Fibroblast of the aortic adventitia (primary cell): Measurements from ENCODE around the gene EFHD2. TPM values are rescaled to one million over a fixed set of nuclear protein-coding genes. Genes with fewer than 3 reads are reported as not detected.

ENCODE experiments used
- DNase-seq: peaks from one replicate; pipeline ENCODE4 v3.0.0-alpha.2; 2010; ENCODE audit warnings: low read depth
- H3K4me3 ChIP-seq: 2 replicates; pipeline ENCODE4 v1.5.1; 2011; ENCODE audit warnings: low read depth, mild to moderate bottlenecking, control low read depth, low read length, moderate library complexity
- total RNA-seq: library from RNA; depleted of rRNA; stranded (reverse); fragments of >200 nt; gene quantifications from 2 replicates; pipeline ENCODE4 v1.2.3, GENCODE V29; 2012; ENCODE audit warnings: low replicate concordance
- TF ChIP-seq, protein P1 (sequence below): IDR thresholded peaks from 2 replicates; pipeline ENCODE4 v1.5.1; 2011; ENCODE audit warnings: mild to moderate bottlenecking, low read length, control low read depth, inconsistent platforms; ENCODE audit not compliant: insufficient read depth

EFHD2 gene
- total RNA-seq, 1 donor = 28.1 TPM

DNA sequence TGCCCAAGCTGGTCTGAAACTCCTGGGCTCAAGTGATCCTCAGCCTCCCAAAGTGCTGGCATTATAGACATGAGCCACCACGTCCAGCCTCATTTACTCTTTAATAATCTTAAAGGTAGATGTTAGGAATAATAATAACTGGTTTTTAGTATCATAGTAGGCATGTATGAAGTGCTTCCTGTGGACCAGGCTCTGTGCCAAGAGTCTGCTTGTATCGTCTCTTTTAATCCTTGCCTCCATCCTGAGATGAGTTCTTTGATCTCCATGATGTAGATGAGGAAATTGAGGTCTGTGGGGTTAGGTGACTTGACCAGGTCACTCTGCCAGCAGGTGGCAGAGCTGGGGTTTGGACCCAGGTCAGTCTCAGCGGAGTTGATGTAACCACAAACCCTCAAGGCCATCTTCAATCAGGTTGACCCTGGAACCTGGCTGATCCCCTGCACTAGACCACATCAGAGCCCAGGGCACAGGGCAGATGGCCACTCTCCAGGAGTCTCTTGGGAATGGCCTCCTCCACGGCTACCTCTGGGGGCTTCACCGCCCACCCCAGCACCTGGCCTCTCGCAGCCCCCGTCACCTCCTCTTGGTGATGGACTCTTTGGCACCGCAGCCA lies 11.3 kb downstream of the EFHD2 start:
- TF ChIP-seq, protein P1, sequence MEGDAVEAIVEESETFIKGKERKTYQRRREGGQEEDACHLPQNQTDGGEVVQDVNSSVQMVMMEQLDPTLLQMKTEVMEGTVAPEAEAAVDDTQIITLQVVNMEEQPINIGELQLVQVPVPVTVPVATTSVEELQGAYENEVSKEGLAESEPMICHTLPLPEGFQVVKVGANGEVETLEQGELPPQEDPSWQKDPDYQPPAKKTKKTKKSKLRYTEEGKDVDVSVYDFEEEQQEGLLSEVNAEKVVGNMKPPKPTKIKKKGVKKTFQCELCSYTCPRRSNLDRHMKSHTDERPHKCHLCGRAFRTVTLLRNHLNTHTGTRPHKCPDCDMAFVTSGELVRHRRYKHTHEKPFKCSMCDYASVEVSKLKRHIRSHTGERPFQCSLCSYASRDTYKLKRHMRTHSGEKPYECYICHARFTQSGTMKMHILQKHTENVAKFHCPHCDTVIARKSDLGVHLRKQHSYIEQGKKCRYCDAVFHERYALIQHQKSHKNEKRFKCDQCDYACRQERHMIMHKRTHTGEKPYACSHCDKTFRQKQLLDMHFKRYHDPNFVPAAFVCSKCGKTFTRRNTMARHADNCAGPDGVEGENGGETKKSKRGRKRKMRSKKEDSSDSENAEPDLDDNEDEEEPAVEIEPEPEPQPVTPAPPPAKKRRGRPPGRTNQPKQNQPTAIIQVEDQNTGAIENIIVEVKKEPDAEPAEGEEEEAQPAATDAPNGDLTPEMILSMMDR = no peak
- no peak overlapping the region for H3K4me3 ChIP-seq
- no peak for DNase-seq

DNA sequence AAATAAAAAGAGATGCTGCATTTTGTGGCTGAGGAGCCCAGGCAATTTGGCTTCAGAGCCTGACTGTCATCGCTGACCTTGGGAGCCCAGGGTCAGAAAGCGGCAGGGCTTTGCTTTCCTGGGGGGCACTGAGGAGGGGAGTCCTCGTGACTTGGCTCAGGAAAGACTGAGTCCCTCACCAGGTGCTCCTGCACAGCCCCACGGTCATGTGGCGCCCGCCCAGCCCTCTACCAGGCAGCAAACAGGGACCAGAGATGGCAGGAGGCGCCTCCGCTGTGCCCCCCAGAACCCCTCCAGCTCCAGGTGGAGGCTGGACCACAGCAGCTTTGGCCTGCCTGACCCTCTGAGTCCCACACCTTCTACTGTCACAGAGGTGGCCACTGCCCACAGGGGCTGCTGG lies 13.2 kb downstream of the EFHD2 start:
- TF ChIP-seq, protein P1 = no peak
- no peak for DNase-seq

DNA sequence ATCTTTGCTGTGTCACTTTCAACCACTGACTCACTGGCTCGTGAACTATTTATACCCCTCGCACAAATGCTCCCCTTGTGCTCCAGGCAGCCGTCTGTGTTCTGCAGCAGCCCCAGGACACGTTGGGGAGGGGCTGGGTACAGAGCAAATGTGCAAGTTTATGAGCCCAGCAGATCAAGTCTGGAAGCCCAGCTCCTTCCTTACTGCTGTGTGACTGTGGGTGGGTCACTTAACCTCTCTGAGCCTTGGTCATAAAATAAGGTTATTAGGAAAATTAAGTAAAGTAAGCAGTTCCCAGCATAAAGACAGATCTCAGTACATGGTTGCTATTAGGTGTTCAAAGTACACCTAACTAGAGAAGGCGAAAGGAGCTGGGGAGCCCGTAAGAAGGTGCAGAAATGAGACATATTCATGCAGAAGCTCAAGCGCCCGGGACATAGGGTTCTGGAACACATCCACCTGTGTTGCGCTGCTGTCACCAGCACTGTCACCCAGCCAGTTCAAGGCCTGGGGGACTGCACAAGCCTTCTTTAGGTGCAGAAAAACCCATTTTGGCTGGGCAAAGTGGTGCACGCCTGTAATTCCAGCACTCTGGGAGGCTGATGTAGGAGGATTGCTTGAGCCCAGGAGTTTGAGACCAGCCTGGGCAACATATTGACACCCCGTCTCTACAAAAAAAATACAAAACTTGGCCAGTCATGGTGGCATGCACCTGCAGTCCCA lies 13.8 kb downstream of the EFHD2 start:
- no peak overlapping the region for H3K4me3 ChIP-seq
- DNase-seq = no peak
- TF ChIP-seq, protein P1 = no peak

More for the DNA sequence above, 13.2 kb downstream of the EFHD2 start:
- H3K4me3 ChIP-seq = no peak overlapping the region

GRCh38 chr1:15424146-15424667 lies 14.5 kb downstream of the EFHD2 start:
- TF ChIP-seq, protein P1 = no peak
- no peak for DNase-seq
- H3K4me3 ChIP-seq = no peak overlapping the region

- H3K4me3 ChIP-seq = no peak overlapping the region
- no peak for DNase-seq
- TF ChIP-seq, protein P1 = no peak
These were observed 15.3 kb downstream of the EFHD2 start for GRCh38 chr1:15424981-15425380.

GRCh38 chr1:15425521-15425920 lies 15.8 kb downstream of the EFHD2 start:
- no peak for DNase-seq
- H3K4me3 ChIP-seq = no peak overlapping the region
- TF ChIP-seq, protein P1 = no peak
